HepG2 (cell line): ENCODE results near the gene MRPL2. TPM values are rescaled to one million over a fixed set of nuclear protein-coding genes. Genes with fewer than 3 reads are reported as not detected.

ENCODE experiments used
- ATAC-seq: fragments of 200-7000 bp; cut with Tn5 transposase; 3 replicates; pipeline ENCODE4 v1.9.1; 2020; ENCODE audit warnings: mild to moderate bottlenecking, moderate library complexity
- BruUV-seq: library from RNA; stranded (reverse); fragments of 400-500 nt; replicated peaks from 2 replicates; lab custom pipeline; 2021; lab: Mats Ljungman, UMichigan
- CTCF ChIA-PET: fragments of 300-600 bp; formaldehyde crosslinking; extraction: SDS; loops from one replicate; lab custom pipeline; 2021; ENCODE audit warnings: low total read pairs, inconsistent platforms, low intra/inter-chr PET ratio; lab: Yijun Ruan, JAX
- POLR2A ChIA-PET: fragments of 350-600 bp; sonication (Branson Sonifier 250); formaldehyde crosslinking; loops from one replicate; lab custom pipeline; 2020; ENCODE audit warnings: antibody characterized with exemption, inconsistent platforms; lab: Yijun Ruan, JAX
- DNase-seq: peaks from one replicate; pipeline ENCODE4 v3.0.0-alpha.2; 2015; ENCODE audit warnings: low spot score
- FAIRE-seq: peaks from 3 replicates; lab custom pipeline; 2011; peaks lifted over from hg19 to GRCh38; lab: Jason Lieb, UNC
- H2AFZ ChIP-seq: one replicate; pipeline ENCODE4 v1.6.1; 2011; ENCODE audit warnings: low read length, inconsistent platforms
- H3K27ac ChIP-seq: fragments of 300-600 bp; 3 replicates; pipeline ENCODE4 v1.8.0; 2011; ENCODE audit warnings: mixed run types, mild to moderate bottlenecking, mixed read lengths, low read length, inconsistent platforms; ENCODE audit not compliant: insufficient read depth; ENCODE audit errors: extremely low read length
- H3K27me3 ChIP-seq, 2 experiments: fragments of 200-600 bp in 1 of 2; 2 replicates in 1 of 2; 3 replicates in 1 of 2; pipeline versions ENCODE4 v1.6.0 to v1.8.0; 2011; ENCODE audit warnings: low read length in 2 of 2, mild to moderate bottlenecking in 2 of 2, moderate library complexity in 2 of 2, inconsistent platforms in 1 of 2; ENCODE audit not compliant: insufficient read depth in 2 of 2, control insufficient read depth in 1 of 2
- H3K36me3 ChIP-seq, 2 experiments: fragments of 200-600 bp in 1 of 2; replicated peaks in 1 of 2; 2 replicates in 1 of 2; 3 replicates in 1 of 2; pipeline versions ENCODE4 v1.5.1 to v1.8.0; 2011; ENCODE audit warnings: low read length in 2 of 2, inconsistent platforms in 1 of 2; ENCODE audit not compliant: insufficient read depth in 2 of 2, control insufficient read depth in 1 of 2
- H3K4me1 ChIP-seq: 2 replicates; pipeline ENCODE4 v1.5.1; 2012; ENCODE audit warnings: low read length, inconsistent platforms; ENCODE audit not compliant: insufficient read depth
- H3K4me2 ChIP-seq: 2 replicates; pipeline ENCODE4 v1.6.0; 2011; ENCODE audit warnings: low read depth, low read length, inconsistent platforms
- H3K4me3 ChIP-seq, 3 experiments: fragments of 200-600 bp in 1 of 3; sonication (generic), shearing (Covaris generic) in 1 of 3; replicated peaks in 1 of 3; 2 replicates each; pipeline ENCODE4 v1.5.1; 2011 to 2016; ENCODE audit warnings: low read length in 3 of 3, inconsistent platforms in 2 of 3, low read depth in 2 of 3, mild to moderate bottlenecking in 2 of 3, control low read depth in 1 of 3, mixed read lengths in 1 of 3; ENCODE audit not compliant: insufficient read depth in 1 of 3
- H3K79me2 ChIP-seq: one replicate; pipeline ENCODE4 v1.6.1; 2011; ENCODE audit warnings: low read length, inconsistent platforms; ENCODE audit not compliant: insufficient read depth
- H3K9ac ChIP-seq: 2 replicates; pipeline ENCODE4 v1.6.0; 2011; ENCODE audit warnings: mild to moderate bottlenecking, low read depth, low read length, inconsistent platforms; ENCODE audit not compliant: insufficient read depth
- H3K9me3 ChIP-seq: 2 replicates; pipeline ENCODE4 v1.5.1; 2012; ENCODE audit warnings: mild to moderate bottlenecking, low read length
- H4K20me1 ChIP-seq: 2 replicates; pipeline ENCODE4 v1.6.0; 2011; ENCODE audit warnings: inconsistent platforms, mild to moderate bottlenecking, low read length, moderate library complexity; ENCODE audit not compliant: insufficient read depth
- DMAP1 ChIP-seq: IDR thresholded peaks from 2 replicates; pipeline ENCODE4 v1.6.1; 2016
- ELF4 ChIP-seq: sonication (generic); formaldehyde crosslinking; IDR thresholded peaks from 2 replicates; pipeline ENCODE4 v1.5.0; 2020; ENCODE audit warnings: missing genetic modification reagents, mild to moderate bottlenecking, moderate library complexity, borderline replicate concordance
- GLI4 ChIP-seq: sonication (generic); formaldehyde crosslinking; IDR thresholded peaks from 2 replicates; pipeline ENCODE4 v1.5.1; 2020; ENCODE audit warnings: missing genetic modification reagents, mild to moderate bottlenecking, moderate library complexity, borderline replicate concordance
- HOXA7 ChIP-seq: sonication (generic); formaldehyde crosslinking; IDR thresholded peaks from 2 replicates; pipeline ENCODE4 v1.8.1; 2022; ENCODE audit warnings: mild to moderate bottlenecking, missing genetic modification reagents, moderate library complexity
- KLF15 ChIP-seq: sonication (generic); formaldehyde crosslinking; IDR thresholded peaks from 2 replicates; pipeline ENCODE4 v1.8.1; 2023; ENCODE audit warnings: borderline replicate concordance, mild to moderate bottlenecking, inconsistent platforms, missing genetic modification reagents, mixed read lengths
- RBAK ChIP-seq: sonication (generic); formaldehyde crosslinking; IDR thresholded peaks from 2 replicates; pipeline ENCODE4 v1.5.1; 2020; ENCODE audit warnings: mild to moderate bottlenecking, missing genetic modification reagents
- SAFB2 ChIP-seq: sonication (generic); formaldehyde crosslinking; IDR thresholded peaks from 2 replicates; pipeline ENCODE4 v1.5.1; 2020; ENCODE audit warnings: missing genetic modification reagents, low read depth, mild to moderate bottlenecking, borderline replicate concordance
- ZBTB44 ChIP-seq: sonication (generic); formaldehyde crosslinking; IDR thresholded peaks from 2 replicates; pipeline ENCODE4 v1.4.0; 2020; ENCODE audit warnings: missing genetic modification reagents
- ZNF234 ChIP-seq: sonication (generic); formaldehyde crosslinking; conservative IDR thresholded peaks from 2 replicates; pipeline ENCODE4 v1.5.1; 2020; ENCODE audit warnings: mild to moderate bottlenecking, missing genetic modification reagents
- ZNF547 ChIP-seq: sonication (generic); formaldehyde crosslinking; IDR thresholded peaks from 2 replicates; pipeline ENCODE4 v1.5.1; 2020; ENCODE audit warnings: mild to moderate bottlenecking, missing genetic modification reagents
- ZNF607 ChIP-seq: sonication (generic); formaldehyde crosslinking; IDR thresholded peaks from 2 replicates; pipeline ENCODE4 v1.5.1; 2020; ENCODE audit warnings: missing genetic modification reagents, mild to moderate bottlenecking, borderline replicate concordance
- ZSCAN9 ChIP-seq: IDR thresholded peaks from 2 replicates; pipeline ENCODE4 v1.6.1; 2016; ENCODE audit warnings: borderline replicate concordance
- ZUFSP ChIP-seq: sonication (generic); formaldehyde crosslinking; IDR thresholded peaks from 2 replicates; pipeline ENCODE4 v1.9.0; 2021; ENCODE audit warnings: missing genetic modification reagents, mild to moderate bottlenecking, borderline replicate concordance
- WGBS: methylation state at CpG from one replicate; pipeline ENCODE4 v1.1.6; 2017; ENCODE audit warnings: low lambda C conversion rate; 5-methylcytosine and 5-hydroxymethylcytosine counted together
- in situ Hi-C: cut with HindIII; loops from 2 replicates; pipeline ENCODE4 v1.10.0; 2017; ENCODE audit warnings: low pct_unique_long_range_greater_than_20kb; ENCODE audit not compliant: extremely low pct_ligation_motif_present
- intact Hi-C: fragments of 100-400 bp; cut with micrococcal nuclease; formaldehyde crosslinking; loops from one replicate; pipeline ENCODE4 v1.10.0; 2022; ENCODE audit not compliant: unreplicated experiment
- polyA plus RNA-seq, 8 experiments: library from polyadenylated mRNA; depleted of rRNA in 3 of 8; stranded (reverse) in 7 of 8; unstranded in 1 of 8; fragments of >200 nt; fragmentation: Illumina TruSeq in 4 of 8; extraction: Trizol in 4 of 8; gene quantifications; 2 replicates each; pipeline versions ENCODE4 v1.2.1 to v1.2.3, GENCODE V29; 2011 to 2016; ENCODE audit warnings: low read depth in 4 of 8, missing spikeins in 1 of 8, mixed read lengths in 1 of 8; ENCODE audit not compliant: insufficient read depth in 1 of 8
- total RNA-seq, 5 experiments: library from RNA; depleted of rRNA; stranded (reverse); fragments of >200 nt; fragmentation: Illumina TruSeq; extraction: Trizol; gene quantifications; 2 replicates each; pipeline ENCODE4 v1.2.3, GENCODE V29; 2016; ENCODE audit warnings: low read depth in 1 of 5
- TF ChIP-seq, protein P1 (sequence below): sonication (generic); formaldehyde crosslinking; IDR thresholded peaks from 2 replicates; pipeline ENCODE4 v1.5.0; 2020; ENCODE audit warnings: mild to moderate bottlenecking, missing genetic modification reagents, borderline replicate concordance

The MRPL2 gene
- total and polyA plus RNA-seq, 2 of the 13 experiments (the other 11 are each of a cell fraction or from before 2014, with no cell fraction given) = 56.8 to 65.6 TPM

GRCh38 chr6:43006251-43006650 lies 53.0 kb downstream of the MRPL2 start (continued):
- no peak for TF ChIP-seq ELF4 (CRISPR knock-in tag)
- no peak for TF ChIP-seq GLI4 (CRISPR knock-in tag)
- no peak for TF ChIP-seq ZNF607

DNA sequence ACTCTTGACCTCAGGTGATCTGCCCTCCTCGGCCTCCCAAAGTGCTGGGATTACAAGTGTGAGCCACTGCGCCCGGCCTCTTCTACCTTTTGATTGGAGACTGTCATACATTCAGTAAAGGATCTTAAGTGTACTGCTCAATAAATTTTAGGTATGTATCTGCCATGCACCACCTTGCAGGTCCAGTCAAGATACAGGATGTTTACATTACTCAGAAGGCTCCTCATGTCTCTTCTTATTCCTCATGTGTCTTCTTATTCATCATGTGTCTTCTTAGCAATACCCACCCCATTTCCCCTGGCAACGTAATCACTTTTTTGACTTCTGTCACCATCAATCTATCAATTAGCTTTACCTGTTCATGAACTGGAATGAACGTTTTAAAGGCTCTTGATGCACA lies 53.4 kb downstream of the MRPL2 start:
- ChIA-PET POLR2A (interaction anchor here (1.2 kb wide), 1 partner anchor 22 kb away, joined by 3 read pairs; the partner anchor contains the start of gene PPP2R5D), CTCF (no interaction called here)
- no peak overlapping the region for H3K4me2 ChIP-seq
- no TSS peak for BruUV-seq
- no peak overlapping the region for H2AFZ ChIP-seq
- no peak overlapping the region for H3K9ac ChIP-seq
- FAIRE-seq (no peak), DNase-seq (no peak), ATAC-seq (no peak)
- no peaks in the 10 kb centered on the region for H3K79me2 ChIP-seq
- in situ Hi-C loops (no loop called here), intact Hi-C loops (no loop called here)
- no peaks in the 10 kb centered on the region for H3K9me3 ChIP-seq
- 99% methylated on average over 5 of the region's 5 CpGs for WGBS
- H3K36me3 ChIP-seq = peaks cover 22 to 65% of the 10 kb centered on the region in 2 experiments
- no peaks in the 10 kb centered on the region for H3K27me3 ChIP-seq
- no peaks in the 10 kb centered on the region for H3K4me1 ChIP-seq
- H3K27ac ChIP-seq = no peak overlapping the region
- H4K20me1 ChIP-seq = no peaks in the 10 kb centered on the region
- H3K4me3 ChIP-seq = no peak overlapping the region
- TF ChIP-seq ZNF234 (CRISPR knock-in tag) (no peak), ZNF547 (CRISPR knock-in tag) (no peak), RBAK (CRISPR knock-in tag) (no peak), SAFB2 (CRISPR knock-in tag) (no peak), ZSCAN9 (CRISPR knock-in tag) (no peak), ZBTB44 (CRISPR knock-in tag) (no peak), DMAP1 (CRISPR knock-in tag) (no peak), KLF15 (CRISPR knock-in tag) (no peak), ZUFSP (CRISPR knock-in tag) (no peak), HOXA7 (CRISPR knock-in tag) (no peak)
- TF ChIP-seq, protein P1, sequence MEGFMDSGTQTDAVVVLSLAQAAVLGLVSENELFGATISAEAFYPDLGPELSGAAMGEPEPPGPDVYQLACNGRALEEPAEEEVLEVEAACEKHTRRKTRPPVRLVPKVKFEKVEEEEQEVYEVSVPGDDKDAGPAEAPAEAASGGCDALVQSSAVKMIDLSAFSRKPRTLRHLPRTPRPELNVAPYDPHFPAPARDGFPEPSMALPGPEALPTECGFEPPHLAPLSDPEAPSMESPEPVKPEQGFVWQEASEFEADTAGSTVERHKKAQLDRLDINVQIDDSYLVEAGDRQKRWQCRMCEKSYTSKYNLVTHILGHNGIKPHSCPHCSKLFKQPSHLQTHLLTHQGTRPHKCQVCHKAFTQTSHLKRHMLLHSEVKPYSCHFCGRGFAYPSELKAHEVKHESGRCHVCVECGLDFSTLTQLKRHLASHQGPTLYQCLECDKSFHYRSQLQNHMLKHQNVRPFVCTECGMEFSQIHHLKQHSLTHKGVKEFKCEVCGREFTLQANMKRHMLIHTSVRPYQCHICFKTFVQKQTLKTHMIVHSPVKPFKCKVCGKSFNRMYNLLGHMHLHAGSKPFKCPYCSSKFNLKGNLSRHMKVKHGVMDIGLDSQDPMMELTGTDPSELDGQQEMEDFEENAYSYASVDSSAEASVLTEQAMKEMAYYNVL (CRISPR knock-in tag) = no peak
